IPS-18c (cell line): ENCODE measurements around the gene TECPR1.

Source experiments
- H3K4me3 ChIP-seq: 2 replicates; pipeline ENCODE4 v1.7.0; 2013; ENCODE audit warnings: low read depth, mild to moderate bottlenecking, low read length, moderate library complexity; ENCODE audit not compliant: insufficient read depth
- H3K9me3 ChIP-seq: one replicate; pipeline ENCODE4 v1.6.1; 2013; ENCODE audit warnings: mild to moderate bottlenecking, low read length, moderate library complexity; ENCODE audit not compliant: control insufficient read depth, insufficient read depth

Gene TECPR1

DNA sequence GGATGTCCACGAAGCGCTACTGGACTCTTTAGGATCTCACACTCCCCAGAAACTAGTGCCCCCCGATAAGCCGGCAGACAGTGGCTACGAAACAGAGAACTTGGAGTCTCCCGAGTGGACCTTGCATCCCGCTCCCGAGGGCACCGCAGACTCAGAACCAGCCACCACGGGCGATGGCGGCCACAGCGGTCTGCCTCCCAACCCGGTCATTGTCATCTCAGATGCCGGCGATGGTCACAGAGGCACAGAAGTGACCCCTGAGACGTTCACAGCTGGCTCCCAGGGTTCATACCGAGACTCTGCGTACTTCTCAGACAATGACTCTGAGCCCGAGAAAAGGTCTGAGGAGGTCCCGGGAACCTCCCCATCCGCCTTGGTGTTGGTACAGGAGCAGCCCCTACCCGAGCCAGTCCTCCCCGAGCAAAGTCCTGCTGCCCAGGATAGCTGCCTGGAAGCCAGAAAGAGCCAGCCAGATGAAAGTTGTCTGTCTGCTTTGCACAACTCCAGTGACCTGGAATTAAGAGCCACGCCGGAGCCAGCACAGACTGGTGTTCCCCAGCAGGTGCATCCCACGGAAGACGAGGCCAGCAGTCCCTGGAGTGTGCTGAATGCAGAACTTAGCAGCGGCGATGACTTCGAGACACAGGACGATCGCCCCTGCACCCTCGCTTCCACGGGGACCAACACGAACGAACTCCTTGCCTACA, 58.4 kb downstream of the TECPR1 start:
- no peak overlapping the region for H3K4me3 ChIP-seq
- H3K9me3 ChIP-seq: peaks cover 2% of the 10 kb centered on the region

GRCh38 chr7:98192781-98193457, 59.1 kb downstream of the TECPR1 start:
- H3K4me3 ChIP-seq: no peak overlapping the region

DNA sequence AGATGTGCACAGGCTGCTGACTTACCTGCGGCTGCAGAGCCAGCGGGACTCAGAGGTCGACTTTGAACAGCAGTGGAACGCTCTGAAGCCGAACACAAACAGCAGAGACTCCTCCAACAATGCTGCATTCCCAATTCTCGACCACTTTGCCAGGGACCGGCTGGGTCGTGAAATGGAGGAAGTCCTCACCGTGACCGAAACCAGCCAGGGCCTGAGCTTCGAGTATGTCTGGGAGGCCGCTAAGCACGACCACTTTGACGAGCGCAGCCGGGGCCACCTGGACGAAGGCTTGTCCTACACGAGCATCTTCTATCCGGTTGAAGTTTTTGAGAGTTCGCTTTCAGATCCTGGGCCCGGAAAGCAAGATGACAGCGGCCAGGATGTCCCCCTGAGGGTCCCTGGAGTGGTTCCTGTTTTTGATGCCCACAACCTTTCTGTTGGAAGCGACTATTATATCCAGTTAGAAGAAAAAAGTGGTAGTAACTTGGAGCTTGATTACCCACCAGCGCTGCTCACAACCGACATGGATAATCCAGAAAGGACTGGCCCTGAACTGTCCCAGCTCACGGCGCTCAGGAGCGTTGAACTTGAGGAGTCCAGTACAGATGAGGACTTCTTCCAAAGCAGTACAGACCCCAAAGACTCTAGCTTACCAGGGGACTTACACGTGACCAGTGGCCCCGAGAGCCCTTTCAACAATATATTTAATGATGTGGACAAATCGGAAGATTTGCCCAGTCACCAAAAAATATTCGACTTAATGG, 60.2 kb downstream of the TECPR1 start:
- Histone ChIP-seq H3K9me3 (no peaks in the 10 kb centered on the region), H3K4me3 (no peak overlapping the region)

More at GRCh38 chr7:98192781-98193457, 59.1 kb downstream of the TECPR1 start:
- no peaks in the 10 kb centered on the region for H3K9me3 ChIP-seq

- no peak overlapping the region for H3K4me3 ChIP-seq
- no peaks in the 10 kb centered on the region for H3K9me3 ChIP-seq
Observed at GRCh38 chr7:98189559-98189958, 62.5 kb downstream of the TECPR1 start.

GRCh38 chr7:98187138-98187502, 64.9 kb downstream of the TECPR1 start:
- H3K9me3 ChIP-seq: no peaks in the 10 kb centered on the region
- no peak overlapping the region for H3K4me3 ChIP-seq

- Histone ChIP-seq H3K4me3 (no peak overlapping the region), H3K9me3 (no peaks in the 10 kb centered on the region)
Observed at GRCh38 chr7:98186452-98187137, 65.4 kb downstream of the TECPR1 start.

- no peak overlapping the region for H3K4me3 ChIP-seq
- no peaks in the 10 kb centered on the region for H3K9me3 ChIP-seq
Observed at GRCh38 chr7:98185101-98185500, 66.9 kb downstream of the TECPR1 start.

GRCh38 chr7:98180751-98181150, 71.3 kb downstream of the TECPR1 start:
- Histone ChIP-seq H3K9me3 (no peaks in the 10 kb centered on the region), H3K4me3 (no peak overlapping the region)

DNA sequence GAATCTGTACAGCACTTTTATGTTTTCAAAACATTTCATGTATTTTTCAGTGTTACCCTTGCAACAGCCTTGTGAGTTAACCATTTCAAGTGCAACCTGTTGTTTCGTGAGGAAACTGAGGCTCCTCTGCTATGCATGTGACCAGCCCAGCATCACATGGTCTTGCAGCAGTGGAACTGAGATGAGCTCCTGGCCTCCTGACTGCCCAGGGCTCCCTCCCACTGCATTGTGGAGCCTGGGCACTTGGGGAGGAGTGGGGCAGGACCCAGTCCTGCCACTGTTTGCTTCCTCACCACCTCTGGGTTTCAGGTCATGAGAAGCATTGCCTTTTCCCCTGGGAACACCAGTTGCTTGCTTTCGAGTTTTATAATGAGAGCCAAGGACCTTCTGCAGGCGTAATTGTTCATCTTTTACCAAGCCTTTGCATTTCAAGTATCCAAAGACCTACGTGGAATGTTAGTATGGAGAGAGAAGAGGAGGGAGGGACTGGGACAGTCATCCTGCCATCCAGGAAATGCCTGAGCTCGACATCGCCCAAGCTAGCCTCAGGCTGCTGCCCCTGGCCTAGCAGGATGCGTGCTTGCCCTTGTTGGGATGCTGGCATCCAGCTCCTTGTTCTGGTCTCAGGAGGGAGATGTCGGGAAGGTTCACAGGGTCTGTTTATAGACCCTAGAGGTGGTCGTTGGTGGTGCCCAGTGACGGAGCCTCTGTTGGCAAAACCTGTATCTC, 73.1 kb downstream of the TECPR1 start:
- no peaks in the 10 kb centered on the region for H3K9me3 ChIP-seq
- H3K4me3 ChIP-seq: no peak overlapping the region

- Histone ChIP-seq H3K4me3 (no peak overlapping the region), H3K9me3 (no peaks in the 10 kb centered on the region)
Observed at GRCh38 chr7:98178321-98178720, 73.7 kb downstream of the TECPR1 start.

DNA sequence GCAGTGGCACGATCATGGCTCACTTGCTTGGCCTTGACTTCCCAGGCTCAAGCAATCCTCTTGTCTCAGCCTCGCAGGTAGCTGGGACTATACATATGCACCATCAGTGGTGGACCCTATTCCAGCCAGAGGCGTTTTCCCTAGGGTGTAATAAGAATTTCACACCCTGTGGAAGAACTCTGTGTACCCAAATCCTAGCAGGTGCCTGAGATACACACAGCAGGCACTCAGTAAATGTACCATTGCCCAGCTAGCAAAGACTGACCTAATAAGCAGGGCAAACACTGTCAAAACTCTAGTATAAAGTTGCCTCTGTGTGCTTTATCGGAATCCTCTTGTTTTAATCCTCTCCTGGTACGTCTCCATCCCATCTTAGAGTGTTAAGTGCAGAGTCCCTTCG, 74.5 kb downstream of the TECPR1 start:
- no peaks in the 10 kb centered on the region for H3K9me3 ChIP-seq
- no peak overlapping the region for H3K4me3 ChIP-seq

DNA sequence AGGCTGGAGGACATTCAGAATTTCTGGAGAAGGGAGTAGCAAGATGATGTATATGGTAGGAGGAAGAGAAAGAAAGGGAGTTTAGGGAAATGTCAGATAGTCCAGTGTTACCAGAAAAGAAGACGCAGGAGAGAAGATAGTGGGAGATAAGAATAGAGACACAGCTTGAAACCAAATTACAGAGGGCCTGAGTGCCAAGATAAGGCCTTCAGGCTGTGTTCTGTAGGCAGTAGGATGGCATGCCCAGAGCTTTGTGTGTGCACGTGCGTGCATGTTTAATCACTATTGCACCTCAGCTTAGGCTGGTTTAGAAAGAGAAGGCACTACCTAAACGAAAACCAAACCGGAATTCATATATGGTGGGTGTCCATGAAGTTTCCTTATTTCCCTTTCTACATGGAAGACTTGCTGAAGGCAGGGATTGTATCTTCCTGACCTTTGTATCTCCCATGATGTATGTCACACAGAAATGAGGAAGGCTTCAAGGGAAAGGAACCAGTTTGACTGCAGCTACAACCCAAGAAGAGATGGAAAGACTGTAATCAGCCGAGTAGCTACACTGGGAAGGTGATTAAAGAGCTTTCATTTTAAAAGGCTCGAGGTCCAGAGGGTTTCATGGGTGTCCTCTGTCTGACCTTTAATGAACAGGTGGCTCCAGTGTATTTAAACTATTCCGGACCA, 76.6 kb downstream of the TECPR1 start:
- H3K4me3 ChIP-seq: no peak overlapping the region
- H3K9me3 ChIP-seq: no peaks in the 10 kb centered on the region

GRCh38 chr7:98174334-98175259, 77.4 kb downstream of the TECPR1 start:
- Histone ChIP-seq H3K9me3 (no peaks in the 10 kb centered on the region), H3K4me3 (no peak overlapping the region)

- Histone ChIP-seq H3K4me3 (no peak overlapping the region), H3K9me3 (no peaks in the 10 kb centered on the region)
Observed at GRCh38 chr7:98171449-98171848, 80.6 kb downstream of the TECPR1 start.

- H3K4me3 ChIP-seq: no peak overlapping the region
- no peaks in the 10 kb centered on the region for H3K9me3 ChIP-seq
Observed at GRCh38 chr7:98170966-98171365, 81.1 kb downstream of the TECPR1 start.
